GM19328 (cell line): ENCODE measurements around the gene HVCN1.
"Not testable (repeated sequence)": the region's sequence is repeated elsewhere in the genome, so short reads cannot be mapped to it uniquely, and the experiment has no call there.

Experiments
- ATAC-seq: cut with Tn5 transposase; IDR thresholded peaks from one replicate; pipeline ENCODE4 v1.9.1; 2021; ENCODE audit warnings: mild to moderate bottlenecking, moderate library complexity; ENCODE audit not compliant: unreplicated experiment

The HVCN1 gene

DNA sequence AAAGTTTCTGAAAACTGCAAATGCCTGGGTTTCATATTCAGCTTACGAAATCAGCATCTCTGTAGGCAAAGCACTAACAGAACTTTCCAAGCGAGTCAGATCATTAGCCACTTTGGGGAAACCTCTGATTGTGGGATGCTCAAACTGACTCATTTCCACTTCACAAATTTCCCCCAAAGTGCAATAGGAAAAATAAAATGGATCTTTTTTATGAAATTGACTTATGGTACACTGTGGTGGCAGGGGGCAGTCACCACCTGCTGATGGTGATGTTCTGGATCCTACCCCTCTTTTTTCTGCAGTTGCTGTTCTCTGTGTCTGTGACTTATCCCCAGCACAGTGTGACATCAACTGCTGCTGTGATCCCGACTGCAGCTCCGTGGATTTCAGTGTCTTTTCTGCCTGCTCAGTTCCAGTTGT, 69.4 kb downstream of the HVCN1 start:
- no peak for ATAC-seq

GRCh38 chr12:110616471-110617115, 72.3 kb downstream of the HVCN1 start:
- ATAC-seq = no peak

DNA sequence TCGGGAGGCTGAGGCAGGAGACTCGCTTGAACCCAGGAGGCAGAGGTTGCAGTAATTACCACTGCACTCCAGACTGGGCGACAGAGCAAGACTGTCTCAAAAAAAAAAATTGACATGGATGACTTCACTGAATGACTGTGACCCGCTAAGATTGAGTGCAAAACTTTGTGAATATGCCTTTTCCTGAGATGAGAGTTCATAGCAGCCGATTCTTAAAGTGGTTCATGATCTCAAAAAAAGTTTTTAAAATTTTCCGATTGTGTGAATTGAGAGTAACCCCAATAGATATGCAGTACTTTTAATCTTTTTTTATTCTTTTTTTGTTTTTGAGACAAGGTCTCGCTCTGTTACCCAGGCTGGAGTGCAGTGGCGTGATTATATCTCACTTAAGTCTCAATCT, 73.7 kb downstream of the HVCN1 start:
- no peak for ATAC-seq

DNA sequence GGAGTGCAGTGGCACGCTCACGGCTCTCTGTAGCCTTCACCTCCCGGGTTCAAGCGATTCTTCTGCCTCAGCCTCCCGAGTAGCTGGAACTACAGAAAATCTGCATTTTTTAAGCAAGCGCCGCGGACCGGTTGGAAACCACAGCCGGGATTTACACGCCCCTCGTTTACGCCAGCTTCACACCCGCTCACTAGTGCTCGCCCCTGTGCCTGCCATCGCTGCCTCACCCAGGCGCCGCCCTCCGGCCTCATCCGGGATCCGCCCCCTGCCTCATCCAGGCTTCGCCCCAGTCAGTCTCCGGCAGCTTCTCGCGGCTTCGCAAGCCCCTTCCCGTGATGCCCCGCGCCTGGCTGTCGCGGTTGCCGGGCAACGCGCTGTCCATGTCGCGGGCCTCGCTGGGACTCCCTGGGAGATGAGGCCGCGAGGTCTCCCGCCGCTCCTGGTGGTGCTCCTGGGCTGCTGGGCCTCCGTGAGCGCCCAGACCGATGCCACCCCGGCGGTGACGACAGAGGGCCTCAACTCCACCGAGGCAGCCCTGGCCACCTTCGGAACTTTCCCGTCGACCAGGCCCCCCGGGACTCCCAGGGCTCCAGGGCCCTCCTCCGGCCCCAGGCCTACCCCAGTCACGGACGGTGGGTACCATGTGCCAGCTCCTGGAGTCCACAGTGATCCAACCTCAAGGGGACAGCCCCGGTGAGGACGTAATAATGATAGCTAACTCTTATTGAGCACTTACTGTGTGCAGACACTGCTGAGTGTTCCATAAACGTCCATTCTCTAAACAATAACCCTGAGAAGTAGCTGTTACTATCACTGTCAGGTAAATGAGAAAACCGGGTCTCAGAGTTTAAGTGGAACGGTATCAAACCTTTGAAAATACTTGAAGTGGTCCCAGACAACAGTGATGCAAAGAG, 74.9 kb downstream of the HVCN1 start, which contains the start of gene TCTN1:
Gene TCTN1, plus strand, starts transcription at position 359 of the 914 bp plus-strand sequence. Its CDS starts 54 bp downstream, at position 413.
- peak; percentile 89 for ATAC-seq

- ATAC-seq = no peak
Observed at GRCh38 chr12:110613071-110613770, 75.7 kb downstream of the HVCN1 start.

DNA sequence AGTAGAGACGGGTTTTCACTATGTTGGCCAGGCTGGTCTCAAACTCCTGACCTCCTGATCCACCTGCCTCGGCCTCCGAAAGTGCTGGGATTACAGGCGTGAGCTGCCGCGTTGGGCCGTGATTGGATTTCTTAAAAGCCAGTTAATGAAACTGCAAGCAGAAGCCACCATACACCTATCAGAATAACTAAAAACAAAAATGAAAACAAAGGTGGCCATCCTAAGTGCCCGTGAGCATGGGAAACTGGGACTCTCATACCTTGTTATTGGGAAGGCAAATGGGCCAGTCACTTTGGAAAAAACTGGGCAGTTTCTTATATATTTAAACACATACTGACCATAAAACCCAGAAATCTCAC, 82.7 kb downstream of the HVCN1 start:
- ATAC-seq = no peak

GRCh38 chr12:110602085-110602814, 86.7 kb downstream of the HVCN1 start:
- ATAC-seq = not testable (repeated sequence)

DNA sequence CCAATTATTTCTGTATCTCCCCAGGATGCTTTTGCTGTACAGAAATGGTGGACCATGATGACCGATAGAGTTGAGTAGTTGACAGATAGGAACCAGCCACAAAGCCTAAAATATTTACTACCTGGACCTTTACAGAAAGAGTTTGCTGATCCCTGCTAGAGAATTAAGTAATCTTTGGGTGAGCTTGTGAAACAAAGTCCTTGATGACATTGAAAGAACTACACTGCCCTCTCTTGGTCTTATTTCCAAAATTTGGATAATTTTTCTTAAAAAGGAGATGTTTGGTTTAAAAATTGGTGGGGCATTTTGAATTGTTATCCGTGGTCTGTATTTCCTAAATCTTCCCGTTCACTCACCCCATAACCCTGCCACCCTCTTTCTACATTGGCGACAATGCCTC, 88.7 kb downstream of the HVCN1 start:
- ATAC-seq = no peak

- ATAC-seq = no peak
Observed at GRCh38 chr12:110599334-110599733, 89.6 kb downstream of the HVCN1 start.
